K562 (cell line): ENCODE measurements around the gene PARD3.

Experiments
- CTCF ChIP-seq, 3 experiments: IDR thresholded peaks in 2 of 3; conservative IDR thresholded peaks in 1 of 3; 2 replicates each; pipeline ENCODE4 v1.5.1; 2011 to 2012; ENCODE audit warnings: low read length in 3 of 3, mild to moderate bottlenecking in 3 of 3, control low read depth in 2 of 3, improper control_type of control experiment in 1 of 3, inconsistent platforms in 1 of 3, low read depth in 1 of 3, mixed read lengths in 1 of 3, moderate library complexity in 1 of 3; ENCODE audit not compliant: insufficient read depth in 2 of 3
- POLR2AphosphoS2 ChIP-seq: IDR thresholded peaks from 2 replicates; pipeline ENCODE4 v1.6.1; 2012; ENCODE audit warnings: low read length, improper control_type of control experiment
- SIN3A ChIP-seq, 2 experiments: fragments of 150-350 bp in 1 of 2; IDR thresholded peaks; 2 replicates each; pipeline ENCODE4 v1.6.1; 2011 to 2016; ENCODE audit warnings: borderline replicate concordance in 2 of 2, low read depth in 2 of 2, low read length in 2 of 2, mild to moderate bottlenecking in 2 of 2, moderate library complexity in 2 of 2; ENCODE audit not compliant: control insufficient read depth in 1 of 2
- SIN3B ChIP-seq: fragments of 450-650 bp; IDR thresholded peaks from 2 replicates; pipeline ENCODE4 v1.6.1; 2017; ENCODE audit warnings: low read depth, mild to moderate bottlenecking, moderate library complexity

GRCh38 chr10:34333513-34333912 lies 481.6 kb downstream of the PARD3 start:
- TF ChIP-seq CTCF (IDR thresholded peaks at IDR 0.05 in 2 of 3, conservative IDR thresholded peaks at IDR 0.05 in 1 of 3; ENCODE audit: insufficient read depth in 2 of 3, low read depth in 1 of 3, low read length in 3 of 3) (no peak), SIN3B (no peak), SIN3A (IDR thresholded peaks at IDR 0.05; ENCODE audit: borderline replicate concordance in 2 of 2, control insufficient read depth in 1 of 2, low read depth in 2 of 2, low read length in 2 of 2) (no peak), POLR2AphosphoS2 (no peak)
